ENCODE results near the gene CCDC107.
"Not testable (repeated sequence)": the region's sequence is repeated elsewhere in the genome, so short reads cannot be mapped to it uniquely, and the experiment has no call there.

CCDC107 gene

GRCh38 chr9:35640431-35640830 is 17.7 kb upstream of the CCDC107 start:
- H2AK5ac ChIP-seq (ENCODE audit: low read depth, low read length); H3K4me3 ChIP-seq (ENCODE audit: low read length in 2 of 2); H2AFZ ChIP-seq (ENCODE audit: low read length); H3K9me3 ChIP-seq (replicated peaks in 1 of 2; ENCODE audit: control insufficient read depth in 2 of 2, insufficient read depth in 1 of 2, low read depth in 1 of 2, low read length in 2 of 2); H4K8ac ChIP-seq (ENCODE audit: low read depth, low read length); H4K91ac ChIP-seq (ENCODE audit: low read depth, low read length, poor library complexity); H3K23ac ChIP-seq (ENCODE audit: low read depth, low read length, poor library complexity); H2BK12ac ChIP-seq (ENCODE audit: low read length); H3K27ac ChIP-seq (replicated peaks; ENCODE audit: low read length); H3K4me1 ChIP-seq (ENCODE audit: control insufficient read depth in 2 of 2, insufficient read depth in 1 of 2, low read depth in 1 of 2, low read length in 2 of 2); H3K27me3 ChIP-seq (ENCODE audit: control insufficient read depth in 3 of 3, insufficient read depth in 3 of 3, low read depth in 1 of 3, low read length in 3 of 3); H3K14ac ChIP-seq (ENCODE audit: low read length); H2BK15ac ChIP-seq (ENCODE audit: low read length); H2BK120ac ChIP-seq (ENCODE audit: low read depth, low read length); H3K4ac ChIP-seq (ENCODE audit: low read length); H3K9ac ChIP-seq (ENCODE audit: low read depth, low read length, poor library complexity); H3K4me2 ChIP-seq (ENCODE audit: insufficient read depth, low read length, poor library complexity, severe bottlenecking); H3K79me1 ChIP-seq (ENCODE audit: low read depth, low read length); H3K36me3 ChIP-seq (replicated peaks in 1 of 2; ENCODE audit: control insufficient read depth in 2 of 2, insufficient read depth in 2 of 2, low read length in 2 of 2); H3K18ac ChIP-seq (ENCODE audit: low read length); DNase-seq (ENCODE audit: low spot score); H2BK5ac ChIP-seq (ENCODE audit: low read length): not testable (repeated sequence)
- WGBS, 2 donors (ENCODE audit: extremely low coverage in 2 of 2, insufficient read length in 2 of 2, insufficient replicate concordance in 1 of 2): no CpG with 5 or more reads among the region's 15 CpGs

DNA sequence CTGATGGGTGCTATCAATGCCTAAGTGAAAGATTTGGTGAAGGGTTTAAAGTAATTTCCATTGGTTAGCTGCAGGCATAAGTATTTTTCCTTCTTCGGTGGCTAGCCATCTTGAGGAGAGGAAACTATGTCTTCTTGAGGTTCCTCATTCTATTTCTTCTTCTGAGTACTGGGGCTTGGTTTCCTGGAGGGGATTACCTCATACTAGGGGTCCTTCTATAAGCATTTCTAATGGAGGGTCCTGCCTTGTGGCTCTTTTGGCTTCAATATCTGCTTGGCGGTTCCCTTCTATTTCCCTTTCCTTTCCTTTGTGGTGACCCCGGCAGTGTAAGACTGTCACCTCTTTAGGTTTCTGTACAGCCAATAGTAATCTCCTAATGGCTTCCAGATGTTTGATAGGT is 16.6 kb upstream of the CCDC107 start:
- H2BK15ac ChIP-seq (ENCODE audit: low read length); H3K36me3 ChIP-seq (replicated peaks in 1 of 2; ENCODE audit: control insufficient read depth in 2 of 2, insufficient read depth in 2 of 2, low read length in 2 of 2); H4K8ac ChIP-seq (ENCODE audit: low read depth, low read length); H3K4me3 ChIP-seq (ENCODE audit: low read length in 2 of 2); H2BK120ac ChIP-seq (ENCODE audit: low read depth, low read length); H3K23ac ChIP-seq (ENCODE audit: low read depth, low read length, poor library complexity); H3K27ac ChIP-seq (replicated peaks; ENCODE audit: low read length); H3K9ac ChIP-seq (ENCODE audit: low read depth, low read length, poor library complexity); H3K9me3 ChIP-seq (replicated peaks in 1 of 2; ENCODE audit: control insufficient read depth in 2 of 2, insufficient read depth in 1 of 2, low read depth in 1 of 2, low read length in 2 of 2); DNase-seq (ENCODE audit: low spot score); H3K4me2 ChIP-seq (ENCODE audit: insufficient read depth, low read length, poor library complexity, severe bottlenecking); H2BK5ac ChIP-seq (ENCODE audit: low read length); H4K91ac ChIP-seq (ENCODE audit: low read depth, low read length, poor library complexity); H2AFZ ChIP-seq (ENCODE audit: low read length); H3K4ac ChIP-seq (ENCODE audit: low read length); H3K27me3 ChIP-seq (ENCODE audit: control insufficient read depth in 3 of 3, insufficient read depth in 3 of 3, low read depth in 1 of 3, low read length in 3 of 3); H3K14ac ChIP-seq (ENCODE audit: low read length); H2BK12ac ChIP-seq (ENCODE audit: low read length); H3K4me1 ChIP-seq (ENCODE audit: control insufficient read depth in 2 of 2, insufficient read depth in 1 of 2, low read depth in 1 of 2, low read length in 2 of 2); H3K18ac ChIP-seq (ENCODE audit: low read length); H3K79me1 ChIP-seq (ENCODE audit: low read depth, low read length); H2AK5ac ChIP-seq (ENCODE audit: low read depth, low read length): not testable (repeated sequence)
- no CpG with 5 or more reads among the region's 3 CpGs for WGBS, 2 donors (ENCODE audit: extremely low coverage in 2 of 2, insufficient read length in 2 of 2, insufficient replicate concordance in 1 of 2)

GRCh38 chr9:35643046-35643445 is 15.0 kb upstream of the CCDC107 start:
- peaks cover 0 to 2% of the 10 kb centered on the region in 2 donors for H3K4me1 ChIP-seq (ENCODE audit: control insufficient read depth in 2 of 2, insufficient read depth in 1 of 2, low read depth in 1 of 2, low read length in 2 of 2)
- H3K4me3 ChIP-seq (ENCODE audit: low read length in 2 of 2): no peak overlapping the region
- WGBS, 2 donors (ENCODE audit: extremely low coverage in 2 of 2, insufficient read length in 2 of 2, insufficient replicate concordance in 1 of 2): no CpG with 5 or more reads among the region's 12 CpGs
- H3K27me3 ChIP-seq (ENCODE audit: control insufficient read depth in 3 of 3, insufficient read depth in 3 of 3, low read depth in 1 of 3, low read length in 3 of 3): no peaks in the 10 kb centered on the region
- H3K9me3 ChIP-seq (replicated peaks in 1 of 2; ENCODE audit: control insufficient read depth in 2 of 2, insufficient read depth in 1 of 2, low read depth in 1 of 2, low read length in 2 of 2): no peaks in the 10 kb centered on the region
- no peak overlapping the region for H3K23ac ChIP-seq (ENCODE audit: low read depth, low read length, poor library complexity)
- no peak overlapping the region for H3K4ac ChIP-seq (ENCODE audit: low read length)
- no peak overlapping the region for H2BK12ac ChIP-seq (ENCODE audit: low read length)
- H2BK5ac ChIP-seq (ENCODE audit: low read length): no peak overlapping the region
- H3K36me3 ChIP-seq (replicated peaks in 1 of 2; ENCODE audit: control insufficient read depth in 2 of 2, insufficient read depth in 2 of 2, low read length in 2 of 2): no peaks in the 10 kb centered on the region
- H2AFZ ChIP-seq (ENCODE audit: low read length): no peak overlapping the region
- H2BK15ac ChIP-seq (ENCODE audit: low read length): no peak overlapping the region
- H3K4me2 ChIP-seq (ENCODE audit: insufficient read depth, low read length, poor library complexity, severe bottlenecking): no peak overlapping the region
- no peak for DNase-seq (ENCODE audit: low spot score)
- H2AK5ac ChIP-seq (ENCODE audit: low read depth, low read length): no peak overlapping the region
- H3K9ac ChIP-seq (ENCODE audit: low read depth, low read length, poor library complexity): no peak overlapping the region
- no peak overlapping the region for H3K27ac ChIP-seq (replicated peaks; ENCODE audit: low read length)
- no peak overlapping the region for H2BK120ac ChIP-seq (ENCODE audit: low read depth, low read length)
- H4K91ac ChIP-seq (ENCODE audit: low read depth, low read length, poor library complexity): no peak overlapping the region
- no peak overlapping the region for H4K8ac ChIP-seq (ENCODE audit: low read depth, low read length)
- H3K79me1 ChIP-seq (ENCODE audit: low read depth, low read length): no peaks in the 10 kb centered on the region
- H3K14ac ChIP-seq (ENCODE audit: low read length): no peak overlapping the region
- no peak overlapping the region for H3K18ac ChIP-seq (ENCODE audit: low read length)

DNA sequence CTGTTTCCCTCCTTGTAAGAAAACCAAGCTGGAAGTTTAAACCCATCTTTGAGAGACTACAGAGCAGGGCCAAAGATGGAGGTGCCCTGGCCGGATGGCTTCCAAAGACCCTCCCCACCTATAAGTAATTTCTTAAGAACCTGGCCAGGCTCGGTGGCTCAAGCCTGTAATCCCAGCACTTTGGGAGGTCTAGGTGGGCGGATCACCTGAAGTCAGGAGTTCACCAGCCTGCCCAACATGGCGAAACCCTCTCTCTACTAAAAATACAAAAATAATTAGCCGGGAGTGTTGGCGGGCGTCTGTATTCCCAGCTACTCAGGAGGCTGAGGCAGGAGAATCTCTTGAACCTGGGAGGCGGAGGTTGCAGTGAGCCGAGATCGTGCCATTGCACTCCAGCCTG is 12.4 kb upstream of the CCDC107 start:
- not testable (repeated sequence) for H3K27ac ChIP-seq (replicated peaks; ENCODE audit: low read length); H3K9ac ChIP-seq (ENCODE audit: low read depth, low read length, poor library complexity); H3K27me3 ChIP-seq (ENCODE audit: control insufficient read depth in 3 of 3, insufficient read depth in 3 of 3, low read depth in 1 of 3, low read length in 3 of 3); H3K14ac ChIP-seq (ENCODE audit: low read length); H3K23ac ChIP-seq (ENCODE audit: low read depth, low read length, poor library complexity); H4K8ac ChIP-seq (ENCODE audit: low read depth, low read length); H3K9me3 ChIP-seq (replicated peaks in 1 of 2; ENCODE audit: control insufficient read depth in 2 of 2, insufficient read depth in 1 of 2, low read depth in 1 of 2, low read length in 2 of 2); H2BK120ac ChIP-seq (ENCODE audit: low read depth, low read length); H4K91ac ChIP-seq (ENCODE audit: low read depth, low read length, poor library complexity); H3K4me1 ChIP-seq (ENCODE audit: control insufficient read depth in 2 of 2, insufficient read depth in 1 of 2, low read depth in 1 of 2, low read length in 2 of 2); H3K4ac ChIP-seq (ENCODE audit: low read length); H2BK5ac ChIP-seq (ENCODE audit: low read length); DNase-seq (ENCODE audit: low spot score); H3K36me3 ChIP-seq (replicated peaks in 1 of 2; ENCODE audit: control insufficient read depth in 2 of 2, insufficient read depth in 2 of 2, low read length in 2 of 2); H3K79me1 ChIP-seq (ENCODE audit: low read depth, low read length); H3K18ac ChIP-seq (ENCODE audit: low read length); H2BK15ac ChIP-seq (ENCODE audit: low read length); H2AK5ac ChIP-seq (ENCODE audit: low read depth, low read length); H2BK12ac ChIP-seq (ENCODE audit: low read length)
- H3K4me3 ChIP-seq (ENCODE audit: low read length in 2 of 2): peak overlapping the region in 1 of 2 donors; percentile 61
- H3K4me2 ChIP-seq (ENCODE audit: insufficient read depth, low read length, poor library complexity, severe bottlenecking): peak overlapping the region; percentile 77
- WGBS, 2 donors (ENCODE audit: extremely low coverage in 2 of 2, insufficient read length in 2 of 2, insufficient replicate concordance in 1 of 2): no CpG with 5 or more reads among the region's 10 CpGs
- peak overlapping the region; percentile 96 for H2AFZ ChIP-seq (ENCODE audit: low read length)
